Stimulated activated CD8-positive, alpha-beta memory T cell treated with anti-CD3 and anti-CD28 coated beads, Interleukin-4, amount 100 ng/mL, for 4 hours (primary cell): ENCODE data around the gene TPP1.

Source experiments
- DNase-seq, 2 donors: peaks; one replicate each; pipeline ENCODE4 v3.0.0-alpha.2; 2020; ENCODE audit warnings: low read depth in 2 of 2, low spot score in 1 of 2

The TPP1 gene

DNA sequence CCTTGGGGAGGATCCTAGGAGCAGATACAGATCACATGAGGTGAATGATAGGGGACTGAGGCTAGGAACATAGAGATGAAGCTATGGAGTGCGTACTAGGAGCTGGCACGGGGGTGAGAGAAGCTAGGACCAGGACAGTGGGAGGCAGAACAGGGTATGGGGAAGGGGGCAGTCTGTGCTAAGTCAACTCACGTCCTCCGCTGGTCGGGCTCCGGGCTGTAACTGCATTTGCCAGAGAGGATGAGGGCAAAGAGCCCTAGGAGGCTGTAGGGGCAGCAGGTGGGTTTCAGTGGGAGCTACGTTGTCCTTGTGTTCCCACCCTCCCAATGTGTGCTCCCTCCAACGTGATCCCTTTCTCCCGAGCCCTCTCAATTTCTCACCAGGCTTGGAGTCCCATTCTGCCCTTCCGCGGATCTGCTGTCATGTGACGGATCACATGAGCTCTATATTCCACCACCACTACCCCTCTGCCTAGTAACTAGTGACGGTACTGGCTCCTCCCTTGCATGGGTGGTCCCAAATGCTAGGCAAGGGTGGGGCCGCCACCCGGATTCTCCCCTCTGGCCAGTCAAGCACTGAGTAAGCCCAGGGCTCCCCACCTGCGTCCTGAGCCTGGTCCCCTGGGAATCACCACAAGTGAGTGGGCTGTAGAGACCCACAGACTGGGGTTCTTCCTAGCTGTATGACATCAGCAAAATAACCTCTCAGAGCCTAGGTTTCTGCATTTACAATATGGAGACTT lies at the start of gene TPP1:
TSS of gene TPP1 (minus strand) at position 419 of the 742 bp plus-strand sequence. CDS start at position 397, 22 bp downstream.
- peak; percentile 83 to 88 for DNase-seq

GRCh38 chr11:6667733-6668374 lies 48.6 kb upstream of the TPP1 start:
- DNase-seq: no peak

DNA sequence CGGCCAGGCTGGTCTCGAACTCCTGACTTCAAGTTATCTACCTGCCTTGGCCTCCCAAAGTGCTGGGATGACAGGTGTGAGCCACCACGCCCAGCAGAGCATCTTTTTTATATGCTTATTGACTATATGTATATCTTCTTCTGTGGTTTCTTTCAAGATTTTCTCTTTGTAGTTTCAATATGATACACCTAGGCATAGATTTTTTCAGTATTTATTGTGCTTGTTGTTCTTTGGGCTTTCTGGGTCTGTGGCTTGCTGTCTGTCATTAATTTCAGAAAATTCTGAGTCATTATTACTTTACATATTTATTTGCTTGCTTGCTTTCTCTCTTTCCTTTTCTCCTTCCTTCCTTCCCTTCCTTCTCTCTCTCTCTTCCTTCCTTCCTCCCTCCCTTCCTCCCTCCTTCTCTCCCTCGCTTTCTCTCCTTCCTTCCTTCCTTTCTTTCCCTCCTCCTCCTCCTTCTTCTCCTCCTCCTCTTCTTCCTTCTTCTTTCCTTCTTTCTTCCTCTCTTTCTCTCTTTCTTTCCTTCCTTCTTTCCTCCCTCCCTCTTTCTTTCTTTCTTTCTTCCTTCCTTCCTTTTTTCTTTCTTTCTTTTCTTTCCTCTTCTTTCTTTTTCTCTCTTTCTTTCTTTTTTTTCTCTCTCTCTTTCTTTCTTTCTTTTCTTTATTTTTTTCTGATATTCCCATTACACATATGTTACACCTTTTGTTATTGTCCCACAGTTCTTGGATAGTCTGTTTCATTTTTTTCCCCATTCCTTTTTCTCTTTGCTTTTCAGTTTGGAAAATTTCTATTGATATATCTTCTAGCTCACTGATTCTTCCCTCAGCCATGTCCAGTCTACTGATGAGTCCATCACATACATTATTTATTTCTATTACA lies 47.3 kb upstream of the TPP1 start:
- DNase-seq: no peak

- DNase-seq: no peak
These were observed 45.3 kb upstream of the TPP1 start for GRCh38 chr11:6664551-6664950.

- no peak for DNase-seq
These were observed 44.7 kb upstream of the TPP1 start for GRCh38 chr11:6663794-6664469.

DNA sequence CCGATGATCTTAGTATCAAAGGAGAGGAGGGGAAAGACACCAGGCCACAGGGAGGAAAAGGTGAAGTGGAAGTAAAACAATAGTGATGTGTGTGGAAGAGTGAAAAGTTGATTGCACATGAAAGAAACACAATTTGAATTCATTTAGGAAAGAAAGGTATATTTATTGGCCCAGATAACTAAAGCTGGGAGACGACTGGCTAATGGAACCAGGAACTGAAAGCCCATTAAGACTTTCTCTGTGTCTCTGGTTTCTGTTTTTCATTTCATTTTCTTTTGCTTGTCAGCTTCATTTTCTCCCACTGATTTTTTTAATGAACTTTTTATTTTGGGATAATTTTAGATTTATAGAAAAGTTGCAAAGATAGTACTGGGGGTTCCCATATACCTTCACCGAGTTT lies 41.5 kb upstream of the TPP1 start:
- DNase-seq: no peak

DNA sequence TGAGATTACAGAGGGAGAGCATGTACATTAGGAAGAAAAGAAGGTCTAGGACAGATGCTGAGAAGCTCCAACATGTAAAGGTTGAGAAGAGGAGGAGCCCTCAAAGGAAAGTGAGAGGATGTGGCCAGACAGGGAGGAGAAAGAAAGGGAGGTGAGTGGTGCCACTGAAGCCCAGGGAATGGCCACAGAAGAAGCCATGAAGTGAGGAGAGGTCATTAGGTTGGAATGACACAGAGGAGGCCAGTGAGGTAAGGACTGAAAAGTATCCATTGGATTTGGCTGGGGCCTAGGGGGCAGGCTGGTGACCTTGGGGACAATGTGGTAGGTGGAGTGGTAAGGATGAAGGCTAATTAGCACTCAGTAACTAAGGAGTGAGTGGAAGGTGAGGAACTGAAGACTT lies 39.4 kb upstream of the TPP1 start:
- no peak for DNase-seq

- no peak for DNase-seq
These were observed 38.1 kb upstream of the TPP1 start for GRCh38 chr11:6657346-6657745.

GRCh38 chr11:6656936-6657335 lies 37.7 kb upstream of the TPP1 start:
- no peak for DNase-seq

DNA sequence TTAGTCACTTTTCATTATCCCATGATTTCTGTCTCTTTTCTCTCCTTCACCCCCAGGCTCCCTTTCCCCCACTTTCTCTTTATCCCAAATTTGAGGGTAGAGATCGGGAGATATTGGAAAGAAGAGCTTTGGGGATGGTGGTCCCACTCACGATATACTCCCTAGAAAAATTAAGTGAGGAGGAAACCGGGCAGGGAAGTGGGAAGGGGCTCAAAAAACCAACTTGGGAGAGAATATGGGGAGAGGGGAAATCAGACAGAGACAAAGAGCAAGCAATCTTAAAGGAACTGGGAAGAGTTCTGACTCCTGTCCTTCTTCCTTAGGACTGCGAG lies 37.3 kb upstream of the TPP1 start:
- DNase-seq: no peak

DNA sequence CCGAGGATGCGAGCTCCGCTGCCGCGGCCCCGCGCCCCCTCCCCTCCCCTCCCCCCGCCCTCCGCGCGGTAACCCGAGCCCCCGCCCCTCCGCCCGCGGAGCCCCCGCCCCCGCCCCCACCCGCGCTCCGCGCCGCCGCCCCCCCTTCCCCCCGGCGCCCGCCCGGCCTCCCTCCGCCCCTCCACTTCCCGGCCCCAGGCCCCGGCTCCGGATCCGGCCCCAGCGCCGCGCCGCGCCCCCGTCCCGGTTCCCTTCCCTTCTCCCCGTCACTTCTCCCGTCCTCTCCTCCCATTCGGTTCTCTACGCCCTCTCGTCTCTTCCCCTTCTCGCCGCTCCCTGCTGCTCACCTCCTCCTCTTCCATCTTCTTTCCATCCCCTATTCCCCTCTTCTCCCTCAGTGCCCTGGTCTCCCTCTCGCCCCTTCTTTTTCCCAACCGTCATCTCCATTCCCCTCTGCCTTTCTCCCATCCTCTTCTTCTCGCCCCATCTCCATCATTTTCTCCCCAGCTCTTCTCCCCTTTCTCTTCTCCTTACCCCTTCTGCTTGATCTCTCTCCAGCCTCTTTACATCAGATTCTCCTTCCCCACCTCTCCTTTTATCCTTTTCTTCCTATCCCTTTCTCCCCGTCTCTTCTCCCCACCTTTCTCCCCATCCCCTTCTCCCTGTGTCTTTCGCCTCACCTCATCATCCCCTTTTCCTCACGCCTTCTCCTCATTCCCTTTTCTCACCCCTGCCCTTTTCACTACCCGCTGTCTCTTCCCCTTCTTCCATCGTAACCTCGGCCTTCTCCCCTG lies 36.8 kb upstream of the TPP1 start, which contains the start of gene DCHS1:
TSS of gene DCHS1 (minus strand) at position 20 of the 794 bp plus-strand sequence. CDS start 14,196 bp downstream, outside the sequence.
- DNase-seq: no peak

GRCh38 chr11:6655020-6655789 lies 36.0 kb upstream of the TPP1 start:
- no peak for DNase-seq

- DNase-seq: no peak
These were observed 35.2 kb upstream of the TPP1 start for GRCh38 chr11:6654281-6655019.

GRCh38 chr11:6653656-6654055 lies 34.4 kb upstream of the TPP1 start:
- no peak for DNase-seq

- DNase-seq: no peak
These were observed 33.9 kb upstream of the TPP1 start for GRCh38 chr11:6653097-6653496.

GRCh38 chr11:6652182-6652581 lies 33.0 kb upstream of the TPP1 start:
- DNase-seq: no peak

DNA sequence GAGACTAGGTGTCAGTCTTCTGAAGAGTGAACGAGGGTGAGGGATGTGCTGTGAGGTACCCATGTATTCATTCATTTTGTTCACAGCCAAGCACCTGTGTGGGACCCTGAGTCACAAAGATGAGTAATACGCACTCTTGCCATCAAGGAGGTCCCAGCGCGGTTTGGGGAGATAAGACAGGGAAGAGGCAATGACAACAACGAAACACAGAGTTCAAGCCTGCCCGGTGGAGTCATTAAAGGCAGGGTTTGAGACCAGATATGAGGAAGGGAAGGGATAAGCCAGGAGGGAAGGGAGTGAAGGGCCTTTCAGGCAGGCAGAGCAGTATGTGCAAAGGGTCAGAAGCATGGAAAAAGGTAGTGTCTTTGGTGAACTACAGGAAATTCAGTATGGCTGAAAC lies 31.8 kb upstream of the TPP1 start:
- no peak for DNase-seq

GRCh38 chr11:6650104-6650503 lies 30.9 kb upstream of the TPP1 start:
- DNase-seq: no peak

DNA sequence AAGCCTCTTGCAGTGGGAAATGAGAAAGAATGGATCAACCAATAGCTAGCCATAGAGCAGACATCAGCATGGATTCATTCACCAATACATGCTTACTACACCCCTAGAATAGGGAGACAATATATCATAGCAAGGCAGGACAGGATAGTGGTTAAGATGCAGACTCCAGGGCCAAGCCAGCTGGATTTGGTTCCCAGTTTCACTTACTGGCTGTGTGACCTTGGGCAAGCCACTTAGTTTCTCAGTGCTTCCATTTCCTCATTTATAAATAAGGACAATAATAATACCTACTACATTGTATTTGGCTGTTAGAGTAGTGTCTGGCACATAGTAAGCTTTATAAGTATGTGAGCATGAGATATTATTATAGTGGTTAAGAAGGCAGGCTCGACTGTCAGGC lies 29.3 kb upstream of the TPP1 start:
- DNase-seq: no peak
